ENCODE results near the gene SASH1. TPM values are rescaled to one million over a fixed set of nuclear protein-coding genes. Genes with fewer than 3 reads are reported as not detected.

Gene SASH1
- total RNA-seq, 1 donor = 71.7 TPM

DNA sequence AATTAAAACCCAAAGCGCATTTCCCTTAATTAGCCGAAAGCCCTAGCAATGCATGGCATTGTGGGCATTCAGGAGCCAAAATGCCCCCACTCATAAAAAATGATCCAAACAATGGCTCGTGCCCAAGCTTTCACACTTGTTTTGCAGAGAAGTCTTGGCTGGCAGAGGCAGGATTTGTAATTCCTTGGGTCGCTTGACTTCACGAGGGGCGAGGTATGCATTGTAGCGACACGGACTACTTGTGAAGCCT is 613 bp upstream of the SASH1 start:
- DNase-seq (ENCODE audit: insufficient read length, low spot score, missing footprints) = no peak
- Histone ChIP-seq H2AFZ (ENCODE audit: low read length) (peak overlapping the region; percentile 86), H3K4me3 (ENCODE audit: insufficient read depth, low read length) (peak overlapping the region; percentile 88), H4K20me1 (ENCODE audit: insufficient read depth, low read length) (no peaks in the 10 kb centered on the region), H3K4me1 (ENCODE audit: insufficient read depth, low read length) (peaks cover 20% of the 10 kb centered on the region), H3K36me3 (ENCODE audit: insufficient read depth, low read length) (no peaks in the 10 kb centered on the region), H3K9me3 (ENCODE audit: low read depth, low read length) (no peaks in the 10 kb centered on the region), H3K4me2 (ENCODE audit: insufficient read depth, low read length) (peak overlapping the region; percentile 99), H3K79me2 (ENCODE audit: insufficient read depth, low read length) (peaks cover 35% of the 10 kb centered on the region), H3K27me3 (ENCODE audit: insufficient read depth, low read length) (no peaks in the 10 kb centered on the region), H3K27ac (ENCODE audit: low read depth, low read length) (peak overlapping the region; percentile 92)
- TF ChIP-seq, protein P1, sequence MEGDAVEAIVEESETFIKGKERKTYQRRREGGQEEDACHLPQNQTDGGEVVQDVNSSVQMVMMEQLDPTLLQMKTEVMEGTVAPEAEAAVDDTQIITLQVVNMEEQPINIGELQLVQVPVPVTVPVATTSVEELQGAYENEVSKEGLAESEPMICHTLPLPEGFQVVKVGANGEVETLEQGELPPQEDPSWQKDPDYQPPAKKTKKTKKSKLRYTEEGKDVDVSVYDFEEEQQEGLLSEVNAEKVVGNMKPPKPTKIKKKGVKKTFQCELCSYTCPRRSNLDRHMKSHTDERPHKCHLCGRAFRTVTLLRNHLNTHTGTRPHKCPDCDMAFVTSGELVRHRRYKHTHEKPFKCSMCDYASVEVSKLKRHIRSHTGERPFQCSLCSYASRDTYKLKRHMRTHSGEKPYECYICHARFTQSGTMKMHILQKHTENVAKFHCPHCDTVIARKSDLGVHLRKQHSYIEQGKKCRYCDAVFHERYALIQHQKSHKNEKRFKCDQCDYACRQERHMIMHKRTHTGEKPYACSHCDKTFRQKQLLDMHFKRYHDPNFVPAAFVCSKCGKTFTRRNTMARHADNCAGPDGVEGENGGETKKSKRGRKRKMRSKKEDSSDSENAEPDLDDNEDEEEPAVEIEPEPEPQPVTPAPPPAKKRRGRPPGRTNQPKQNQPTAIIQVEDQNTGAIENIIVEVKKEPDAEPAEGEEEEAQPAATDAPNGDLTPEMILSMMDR (IDR thresholded peaks at IDR 0.05; ENCODE audit: extremely low read depth, low read depth, low read length) = no peak

DNA sequence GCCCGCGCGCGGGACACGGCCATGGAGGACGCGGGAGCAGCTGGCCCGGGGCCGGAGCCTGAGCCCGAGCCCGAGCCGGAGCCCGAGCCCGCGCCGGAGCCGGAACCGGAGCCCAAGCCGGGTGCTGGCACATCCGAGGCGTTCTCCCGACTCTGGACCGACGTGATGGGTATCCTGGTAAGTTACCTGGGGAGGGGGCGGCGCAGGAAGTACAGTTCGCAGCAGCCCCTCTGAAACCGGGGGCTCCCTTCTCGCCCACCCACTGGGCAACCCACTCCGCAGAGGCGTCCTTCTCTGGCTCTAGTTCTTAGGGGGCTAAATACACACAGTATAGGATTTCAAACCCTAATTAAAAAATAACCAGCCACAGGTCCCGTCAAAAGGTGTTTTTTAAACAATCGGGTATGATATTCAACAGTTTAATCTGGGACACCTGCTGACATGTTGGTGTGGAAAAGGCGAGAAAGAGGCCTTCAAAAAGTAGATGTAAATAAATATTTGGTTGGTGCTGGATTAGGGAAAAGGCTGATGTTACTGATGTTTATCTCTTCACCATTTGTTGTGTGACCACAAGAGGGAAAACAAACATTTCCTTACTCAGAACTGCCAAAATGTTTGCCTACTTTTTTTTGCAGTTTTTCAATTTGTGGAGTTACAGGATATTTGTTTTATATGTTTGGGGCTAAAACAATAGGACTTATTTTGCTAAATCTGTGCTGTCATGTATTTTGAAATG is 577 bp downstream of the SASH1 start:
- Histone ChIP-seq H2AFZ (ENCODE audit: low read length) (peak overlapping the region; percentile 88), H3K4me1 (ENCODE audit: insufficient read depth, low read length) (peaks cover 20% of the 10 kb centered on the region)

DNA sequence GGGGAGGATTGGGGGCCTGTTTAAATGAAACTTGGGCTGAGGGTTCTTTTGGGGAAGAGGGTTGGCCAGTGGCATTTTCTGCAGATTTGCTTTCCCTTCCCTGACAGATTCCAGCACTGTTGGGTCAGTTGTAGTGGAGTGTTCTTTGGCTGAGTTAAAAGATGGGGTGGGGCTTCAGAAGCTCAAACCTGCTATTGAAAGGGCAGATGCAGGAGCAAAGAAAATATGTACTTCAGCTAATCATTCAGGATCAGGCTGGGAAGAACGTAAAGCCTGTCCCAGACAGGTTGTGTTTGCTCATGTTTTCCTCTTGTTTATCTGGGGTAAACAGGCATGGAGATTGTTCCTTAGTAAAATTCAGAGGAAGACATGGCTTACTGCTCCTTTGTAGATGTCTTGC is 2.5 kb downstream of the SASH1 start:
- Histone ChIP-seq H3K4me3 (ENCODE audit: insufficient read depth, low read length) (no peak overlapping the region), H3K36me3 (ENCODE audit: insufficient read depth, low read length) (no peaks in the 10 kb centered on the region), H3K27ac (ENCODE audit: low read depth, low read length) (no peak overlapping the region), H3K9me3 (ENCODE audit: low read depth, low read length) (no peaks in the 10 kb centered on the region), H2AFZ (ENCODE audit: low read length) (no peak overlapping the region), H3K27me3 (ENCODE audit: insufficient read depth, low read length) (no peaks in the 10 kb centered on the region), H3K4me1 (ENCODE audit: insufficient read depth, low read length) (peaks cover 20% of the 10 kb centered on the region), H3K79me2 (ENCODE audit: insufficient read depth, low read length) (peaks cover 54% of the 10 kb centered on the region), H3K4me2 (ENCODE audit: insufficient read depth, low read length) (no peak overlapping the region), H4K20me1 (ENCODE audit: insufficient read depth, low read length) (no peaks in the 10 kb centered on the region)
- DNase-seq (ENCODE audit: insufficient read length, low spot score, missing footprints) = no peak
- TF ChIP-seq, protein P1 (IDR thresholded peaks at IDR 0.05; ENCODE audit: extremely low read depth, low read depth, low read length) = no peak

More for the DNA sequence above, 577 bp downstream of the SASH1 start:
- H3K36me3 ChIP-seq (ENCODE audit: insufficient read depth, low read length) = no peaks in the 10 kb centered on the region
- no peaks in the 10 kb centered on the region for H3K27me3 ChIP-seq (ENCODE audit: insufficient read depth, low read length)
- peak overlapping the region; percentile 88 for H3K4me3 ChIP-seq (ENCODE audit: insufficient read depth, low read length)
- no peak for DNase-seq (ENCODE audit: insufficient read length, low spot score, missing footprints)
- H4K20me1 ChIP-seq (ENCODE audit: insufficient read depth, low read length) = no peaks in the 10 kb centered on the region
- peaks cover 44% of the 10 kb centered on the region for H3K79me2 ChIP-seq (ENCODE audit: insufficient read depth, low read length)
- H3K27ac ChIP-seq (ENCODE audit: low read depth, low read length) = peak overlapping the region; percentile 65
- no peaks in the 10 kb centered on the region for H3K9me3 ChIP-seq (ENCODE audit: low read depth, low read length)
- TF ChIP-seq, protein P1 (IDR thresholded peaks at IDR 0.05; ENCODE audit: extremely low read depth, low read depth, low read length) = no peak
- H3K4me2 ChIP-seq (ENCODE audit: insufficient read depth, low read length) = peak overlapping the region; percentile 94

DNA sequence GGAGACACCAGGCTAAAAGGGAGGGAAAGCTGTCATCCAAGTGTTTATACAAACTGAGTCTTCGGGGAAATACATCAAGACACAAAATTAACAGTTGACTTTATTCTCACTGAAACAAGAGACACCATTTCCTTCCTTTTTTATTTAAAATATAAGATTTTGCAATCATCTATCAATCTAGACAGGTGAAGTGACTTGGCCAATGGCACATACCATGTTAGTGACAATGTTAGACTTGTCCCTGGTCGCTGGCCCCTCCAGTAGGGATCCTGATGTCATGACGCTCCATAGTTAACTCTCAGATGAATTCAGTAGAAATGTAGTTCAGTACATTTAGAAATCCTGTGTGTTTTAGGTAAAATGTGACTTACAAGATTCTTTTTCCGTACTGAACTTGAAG is 2.9 kb downstream of the SASH1 start:
- no peaks in the 10 kb centered on the region for H4K20me1 ChIP-seq (ENCODE audit: insufficient read depth, low read length)
- H3K27ac ChIP-seq (ENCODE audit: low read depth, low read length) = no peak overlapping the region
- peaks cover 57% of the 10 kb centered on the region for H3K79me2 ChIP-seq (ENCODE audit: insufficient read depth, low read length)
- no peak overlapping the region for H2AFZ ChIP-seq (ENCODE audit: low read length)
- DNase-seq (ENCODE audit: insufficient read length, low spot score, missing footprints) = no peak
- H3K4me2 ChIP-seq (ENCODE audit: insufficient read depth, low read length) = no peak overlapping the region
- H3K4me1 ChIP-seq (ENCODE audit: insufficient read depth, low read length) = peaks cover 20% of the 10 kb centered on the region
- H3K36me3 ChIP-seq (ENCODE audit: insufficient read depth, low read length) = no peaks in the 10 kb centered on the region
- H3K4me3 ChIP-seq (ENCODE audit: insufficient read depth, low read length) = no peak overlapping the region
- no peaks in the 10 kb centered on the region for H3K9me3 ChIP-seq (ENCODE audit: low read depth, low read length)
- no peaks in the 10 kb centered on the region for H3K27me3 ChIP-seq (ENCODE audit: insufficient read depth, low read length)
- TF ChIP-seq, protein P1 (IDR thresholded peaks at IDR 0.05; ENCODE audit: extremely low read depth, low read depth, low read length) = no peak

All from osteoblast (primary cell).